Glomerular visceral epithelial cell (primary cell): Measurements from ENCODE around the gene SP3.

Experiments used
- DNase-seq: peaks from one replicate; pipeline ENCODE4 v3.0.0-alpha.2; 2016; ENCODE audit errors: extremely low spot score

Gene SP3

GRCh38 chr2:173997269-173997668 lies 32.1 kb upstream of the SP3 start:
- DNase-seq = no peak

DNA sequence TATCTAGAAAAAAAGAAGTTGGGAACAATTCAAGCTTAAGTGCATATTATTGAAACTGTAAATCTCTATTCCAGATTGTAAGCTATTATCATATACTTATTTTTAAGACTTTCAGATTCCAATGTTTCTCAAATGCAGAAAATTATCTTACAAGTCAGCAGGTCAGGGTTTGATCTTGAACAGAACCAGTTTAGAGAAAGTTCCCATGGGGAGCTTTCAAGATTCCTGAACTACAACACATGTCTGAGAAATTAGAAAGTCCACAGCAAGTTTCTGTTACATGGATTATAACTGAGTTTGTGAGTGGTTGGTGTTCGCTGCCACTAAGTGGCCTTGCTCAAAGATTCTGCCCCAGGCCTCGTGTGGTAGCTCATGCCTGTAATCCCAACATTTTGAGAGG lies 31.6 kb upstream of the SP3 start:
- no peak for DNase-seq

DNA sequence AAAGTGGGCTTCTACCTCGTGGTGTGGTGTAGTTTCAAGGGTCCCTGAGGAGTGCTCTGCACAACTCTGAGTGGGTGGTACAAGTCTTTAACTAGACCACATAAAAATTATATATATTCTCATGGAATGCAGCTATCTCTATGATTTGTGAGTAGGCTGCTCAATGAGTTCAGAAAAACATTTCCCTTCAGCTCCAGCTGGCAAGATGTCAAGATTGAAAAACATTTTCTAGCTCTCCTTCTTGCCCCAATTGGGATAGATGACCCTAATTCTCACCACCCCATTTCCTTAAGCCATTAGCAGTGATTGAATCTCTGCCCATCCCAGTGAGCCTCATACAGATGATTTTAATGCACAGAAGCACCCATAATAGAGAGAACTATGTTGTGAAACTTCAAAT lies 28.3 kb upstream of the SP3 start:
- DNase-seq = no peak

DNA sequence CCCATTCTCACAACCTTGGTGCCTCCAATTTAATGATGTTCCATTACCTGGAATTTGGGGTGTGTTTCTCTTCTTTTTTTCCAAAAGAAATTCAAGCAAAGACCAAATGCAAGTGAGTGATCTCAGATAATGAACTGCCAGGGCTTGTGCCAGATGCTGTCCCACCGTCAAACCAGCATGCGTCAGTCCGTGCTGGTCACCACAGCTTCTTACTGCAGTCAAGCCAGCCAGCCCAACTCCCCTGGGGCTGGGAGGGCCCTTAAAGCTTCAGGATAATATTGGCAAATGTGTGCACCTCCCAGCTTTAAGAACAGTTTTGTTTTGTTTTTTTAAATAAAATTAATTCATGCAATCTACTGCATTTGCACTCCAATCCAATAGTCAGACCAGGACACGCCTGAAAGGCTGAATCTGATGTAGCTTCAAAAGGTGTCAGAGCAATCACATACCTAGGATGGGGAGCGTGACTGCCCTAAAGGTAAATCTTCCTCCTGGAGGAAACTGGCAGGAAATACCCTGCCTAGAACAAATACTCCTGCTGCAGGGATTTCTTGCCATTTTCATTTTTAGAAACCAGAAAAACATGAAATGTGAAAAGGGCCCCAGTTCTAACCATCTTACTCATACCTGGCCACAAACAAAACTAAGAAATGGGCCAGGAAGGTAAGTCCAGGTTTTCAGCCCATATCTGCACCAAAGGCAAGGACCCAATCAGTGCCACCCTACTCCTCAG lies 26.8 kb upstream of the SP3 start:
- DNase-seq = no peak

- peak; percentile 37 for DNase-seq
These were observed 26.0 kb upstream of the SP3 start for GRCh38 chr2:173990970-173991819.

GRCh38 chr2:173990245-173990644 lies 25.1 kb upstream of the SP3 start:
- DNase-seq = no peak

DNA sequence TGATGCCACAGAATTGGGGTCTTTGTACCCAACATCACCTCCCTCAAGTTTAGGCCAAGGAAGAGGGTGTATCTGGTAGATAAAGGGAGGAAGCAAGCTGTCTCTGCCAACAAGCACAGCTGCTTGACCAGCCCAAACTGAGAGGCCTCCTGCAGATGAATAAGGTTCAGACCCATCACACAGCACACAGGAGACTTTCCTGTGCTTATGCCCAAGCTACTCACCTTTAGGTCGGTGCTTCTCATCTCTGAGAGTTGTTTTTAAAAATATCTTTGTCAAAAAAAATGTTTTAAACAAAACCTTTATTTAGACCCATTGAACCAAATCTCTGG lies 24.7 kb upstream of the SP3 start:
- no peak for DNase-seq

- DNase-seq = no peak
These were observed 24.1 kb upstream of the SP3 start for GRCh38 chr2:173989160-173989883.

- DNase-seq = no peak
These were observed 21.6 kb upstream of the SP3 start for GRCh38 chr2:173986805-173987204.

- no peak for DNase-seq
These were observed 20.4 kb upstream of the SP3 start for GRCh38 chr2:173985605-173985992.

GRCh38 chr2:173984866-173985604 lies 19.9 kb upstream of the SP3 start:
- no peak for DNase-seq

- DNase-seq = no peak
These were observed 18.3 kb upstream of the SP3 start for GRCh38 chr2:173983391-173983871.

DNA sequence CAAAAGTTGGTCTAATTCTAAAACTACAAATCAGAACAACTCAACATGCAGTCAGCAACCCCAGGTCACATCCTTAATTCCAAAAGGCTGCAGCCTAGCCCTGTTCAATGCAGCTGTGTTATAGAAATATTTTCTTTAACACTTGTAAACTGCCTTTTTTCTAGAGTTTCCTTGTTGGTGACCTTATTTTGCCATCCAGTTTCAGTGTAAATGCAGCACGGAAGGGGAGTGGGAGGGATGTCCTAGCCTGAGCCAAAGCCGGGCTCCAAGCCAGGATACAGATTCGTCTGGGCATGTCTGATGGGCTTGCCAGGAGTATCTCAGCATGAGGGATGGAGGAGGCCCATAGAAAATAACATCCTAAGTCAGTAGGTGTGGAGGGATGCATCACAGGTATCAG lies 17.7 kb upstream of the SP3 start:
- DNase-seq = peak; percentile 47

DNA sequence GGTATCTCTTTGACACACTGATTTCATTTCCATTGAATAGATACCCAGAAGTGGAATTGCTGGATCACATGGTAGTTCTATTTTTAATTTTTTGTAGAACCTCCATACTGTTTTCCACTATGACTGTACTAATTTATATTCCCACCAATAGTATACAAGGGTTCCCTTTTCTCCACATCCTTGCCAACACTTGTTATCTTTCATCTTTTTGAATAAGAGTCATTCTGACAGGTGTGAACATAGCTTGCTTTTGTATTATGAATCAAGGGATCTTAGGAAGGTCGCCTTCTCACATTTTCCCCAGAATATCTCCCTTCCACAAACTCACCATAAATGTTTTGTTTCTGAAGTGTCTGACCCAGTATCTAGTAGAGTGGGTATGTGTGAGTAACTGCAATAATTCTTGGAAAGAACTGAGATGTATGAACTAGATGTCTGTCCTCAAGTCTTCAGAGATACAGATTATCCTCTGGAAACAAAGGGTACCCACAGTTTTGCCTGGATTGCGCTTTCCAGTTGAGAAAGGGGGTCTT lies 17.1 kb upstream of the SP3 start:
- no peak for DNase-seq

GRCh38 chr2:173981520-173981919 lies 16.3 kb upstream of the SP3 start:
- DNase-seq = no peak

- no peak for DNase-seq
These were observed 14.7 kb upstream of the SP3 start for GRCh38 chr2:173979751-173980351.

DNA sequence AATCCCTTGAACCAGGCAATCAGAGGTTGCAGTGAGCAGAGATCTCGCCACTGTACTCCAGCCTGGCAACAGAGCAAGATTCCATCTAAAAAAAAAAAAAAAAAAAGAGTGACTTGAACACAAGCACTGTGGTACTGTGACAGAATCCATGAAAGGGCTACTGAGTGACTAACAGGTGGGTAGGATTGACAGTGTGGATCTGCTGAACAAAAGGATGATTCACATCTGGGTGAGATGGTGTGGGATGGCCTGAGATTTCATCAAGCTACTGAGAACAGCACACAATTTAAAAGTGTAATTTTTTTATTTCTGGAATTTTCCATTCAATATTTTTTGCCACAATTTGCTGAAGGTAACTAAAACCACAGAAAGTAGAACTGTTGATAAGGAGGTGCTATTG lies 13.3 kb upstream of the SP3 start:
- peak; percentile 38 for DNase-seq

DNA sequence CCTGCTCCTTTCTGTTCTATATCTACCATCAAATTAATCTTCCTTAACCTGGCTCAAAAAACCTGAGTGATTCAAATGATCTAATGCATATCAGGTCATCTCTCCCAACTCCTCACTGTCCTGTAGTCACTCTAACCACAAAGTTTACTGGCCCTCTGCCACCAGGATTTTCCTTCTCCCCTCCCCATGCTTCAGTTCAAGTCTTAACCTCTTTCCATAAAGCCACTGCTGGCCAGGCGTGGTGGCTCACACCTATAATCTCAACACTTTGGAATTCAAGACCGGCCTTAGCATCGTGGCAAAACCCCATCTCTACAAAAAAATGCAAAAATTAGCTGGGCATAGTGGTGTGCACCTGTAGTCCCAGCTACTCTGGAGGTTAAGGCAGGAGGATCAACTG lies 7.5 kb upstream of the SP3 start:
- peak; percentile 97 for DNase-seq

- no peak for DNase-seq
These were observed 7.0 kb upstream of the SP3 start for GRCh38 chr2:173972165-173972564.

DNA sequence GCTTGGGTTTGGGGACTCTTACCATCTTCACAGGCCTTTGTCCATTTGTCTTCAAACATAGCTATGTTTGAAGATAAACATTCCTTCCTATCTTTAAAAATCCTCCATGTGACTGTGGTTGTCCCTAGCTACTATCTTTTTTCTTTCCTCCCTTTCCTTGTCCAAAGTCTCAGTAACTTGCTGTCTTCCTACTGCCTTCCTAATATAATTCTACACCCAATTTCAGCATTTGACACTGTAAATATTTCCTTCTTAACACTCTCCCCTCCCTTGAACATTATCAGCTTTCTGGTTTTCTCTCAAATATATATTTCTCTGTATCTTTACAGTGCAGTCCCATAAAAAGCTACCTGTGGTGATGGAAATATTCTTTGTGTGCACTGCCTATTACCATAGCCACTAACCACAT lies 5.3 kb upstream of the SP3 start:
- no peak for DNase-seq

DNA sequence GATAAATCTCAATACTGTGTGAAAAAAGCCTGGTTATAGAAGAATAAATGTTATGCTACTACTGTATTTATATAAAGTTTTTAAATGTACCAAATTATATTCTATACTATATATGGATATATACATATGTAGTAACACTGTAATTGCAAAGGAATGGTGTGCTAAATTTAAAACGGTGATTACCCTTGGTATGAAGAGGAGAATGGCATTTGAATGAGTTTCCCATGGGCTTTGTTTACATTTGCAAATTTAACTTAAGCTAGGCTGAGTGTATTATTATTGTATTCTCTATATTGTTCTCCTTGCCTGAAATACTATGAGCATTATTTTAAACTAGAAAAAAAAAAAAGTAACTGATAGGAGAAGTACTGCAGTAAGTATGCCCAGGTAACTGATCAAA lies 4.7 kb upstream of the SP3 start:
- DNase-seq = no peak
